A549 treated with CpdA at 1 μM for 4 hours (cell line): ENCODE results near the gene FLACC1. TPM values are rescaled to one million over a fixed set of nuclear protein-coding genes. Genes with fewer than 3 reads are reported as not detected.

Experiments used
- total RNA-seq: library from RNA; stranded (reverse); fragments of 200-300 nt; extraction: Qiagen RNA extraction; gene quantifications from 5 replicates; pipeline ENCODE4 v1.2.3, GENCODE V29; 2022; ENCODE audit warnings: low read depth

FLACC1 gene, protein sequence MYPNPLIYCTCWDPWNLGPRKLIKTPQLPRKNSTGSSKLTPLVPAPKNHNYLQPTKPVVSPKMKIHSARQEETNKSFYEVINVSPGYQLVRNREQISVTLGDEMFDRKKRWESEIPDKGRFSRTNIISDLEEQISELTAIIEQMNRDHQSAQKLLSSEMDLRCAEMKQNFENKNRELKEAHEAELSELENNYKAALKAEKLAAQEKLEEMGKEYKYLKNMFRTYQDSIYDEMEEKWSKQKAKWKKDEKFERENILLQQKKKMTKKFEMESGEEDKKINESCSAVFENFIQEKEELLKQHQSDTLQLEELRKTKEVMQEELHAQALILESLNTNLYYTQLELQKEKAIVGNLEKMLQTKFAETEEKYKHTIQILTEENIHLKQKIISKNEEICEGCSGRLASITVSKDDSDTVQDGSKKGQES
- 0.10 to 0.58 TPM (median 0.20 TPM) in 3 of 5 replicates, not detected in the others for total RNA-seq

DNA sequence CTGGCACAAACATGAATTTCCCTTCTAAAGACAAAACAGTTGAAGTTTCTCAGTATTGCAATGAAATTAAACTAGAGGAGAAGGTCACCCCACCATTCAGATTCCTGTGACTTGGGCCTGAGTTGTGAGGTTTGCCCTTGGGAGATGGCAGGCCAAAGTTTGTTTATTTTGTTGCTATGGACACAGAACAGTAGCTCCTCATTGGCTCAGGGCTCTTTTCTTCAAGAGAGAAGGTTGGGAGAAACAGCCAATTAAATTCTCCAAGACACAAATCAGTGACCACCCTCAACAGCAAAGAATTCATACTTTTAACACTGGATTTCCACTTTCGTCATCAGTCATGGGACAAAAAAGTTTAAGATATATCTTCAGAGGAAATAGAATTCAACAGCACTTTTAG is at the start of gene FLACC1:
Gene FLACC1 (minus strand): TSS at position 125 of the 400 bp plus-strand sequence. CDS start 5,941 bp downstream, outside the sequence.

DNA sequence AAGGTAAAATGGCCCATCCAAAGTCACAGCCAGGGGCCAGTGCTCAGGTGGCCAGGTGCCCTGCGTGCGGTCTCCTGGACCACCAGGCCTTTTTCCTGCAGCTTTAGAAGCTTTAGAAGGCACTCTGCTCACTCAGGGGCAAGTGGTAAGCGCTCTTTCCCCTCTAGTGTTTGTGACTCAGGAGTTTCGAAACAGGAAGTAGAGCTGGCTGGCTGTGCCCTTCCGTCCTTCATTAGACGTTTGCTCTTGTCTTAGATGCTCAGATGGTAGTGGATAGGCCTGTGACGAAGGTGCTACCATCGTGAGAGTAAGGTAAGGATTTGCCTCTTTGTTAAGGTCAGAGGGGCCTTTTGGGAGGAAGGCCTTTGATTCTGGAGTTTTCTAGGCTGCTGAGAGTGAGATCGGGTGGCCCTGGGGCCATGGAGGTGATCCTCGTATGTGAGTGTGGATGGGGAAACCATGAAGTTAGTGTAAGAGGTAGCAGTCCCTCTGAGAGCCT is 96.8 kb downstream of the FLACC1 start, which contains the start of gene CASP8:
Gene CASP8 (plus strand): TSS at position 235 of the 499 bp plus-strand sequence. CDS start 5,951 bp downstream, outside the sequence.

Other genes with a start within 250 kb of the FLACC1 start
- gene CFLAR, start 241.2 kb downstream of the FLACC1 start, total RNA-seq = 60.3 to 87.2 TPM (median 73.2 TPM) in 5 replicates
- gene CASP10, start 174.2 kb downstream of the FLACC1 start, total RNA-seq = 1.8 to 2.5 TPM (median 2.2 TPM) in 5 replicates
- 33.6 to 41.8 TPM (median 34.6 TPM) in 5 replicates for gene CASP8, start 96.8 kb downstream of the FLACC1 start, total RNA-seq
- gene TRAK2, start 94.1 kb upstream of the FLACC1 start, total RNA-seq = 11.2 to 15.7 TPM (median 12.7 TPM) in 5 replicates
- 17.5 to 25.7 TPM (median 22.6 TPM) in 5 replicates for gene STRADB, start 94.4 kb upstream of the FLACC1 start, total RNA-seq